IPS-18c (cell line): ENCODE data around the gene RTN4IP1.

Experiments
- H3K4me3 ChIP-seq: 2 replicates; pipeline ENCODE4 v1.7.0; 2013; ENCODE audit warnings: low read depth, mild to moderate bottlenecking, low read length, moderate library complexity; ENCODE audit not compliant: insufficient read depth
- H3K9me3 ChIP-seq: one replicate; pipeline ENCODE4 v1.6.1; 2013; ENCODE audit warnings: mild to moderate bottlenecking, low read length, moderate library complexity; ENCODE audit not compliant: control insufficient read depth, insufficient read depth

Gene RTN4IP1, protein sequence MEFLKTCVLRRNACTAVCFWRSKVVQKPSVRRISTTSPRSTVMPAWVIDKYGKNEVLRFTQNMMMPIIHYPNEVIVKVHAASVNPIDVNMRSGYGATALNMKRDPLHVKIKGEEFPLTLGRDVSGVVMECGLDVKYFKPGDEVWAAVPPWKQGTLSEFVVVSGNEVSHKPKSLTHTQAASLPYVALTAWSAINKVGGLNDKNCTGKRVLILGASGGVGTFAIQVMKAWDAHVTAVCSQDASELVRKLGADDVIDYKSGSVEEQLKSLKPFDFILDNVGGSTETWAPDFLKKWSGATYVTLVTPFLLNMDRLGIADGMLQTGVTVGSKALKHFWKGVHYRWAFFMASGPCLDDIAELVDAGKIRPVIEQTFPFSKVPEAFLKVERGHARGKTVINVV

DNA sequence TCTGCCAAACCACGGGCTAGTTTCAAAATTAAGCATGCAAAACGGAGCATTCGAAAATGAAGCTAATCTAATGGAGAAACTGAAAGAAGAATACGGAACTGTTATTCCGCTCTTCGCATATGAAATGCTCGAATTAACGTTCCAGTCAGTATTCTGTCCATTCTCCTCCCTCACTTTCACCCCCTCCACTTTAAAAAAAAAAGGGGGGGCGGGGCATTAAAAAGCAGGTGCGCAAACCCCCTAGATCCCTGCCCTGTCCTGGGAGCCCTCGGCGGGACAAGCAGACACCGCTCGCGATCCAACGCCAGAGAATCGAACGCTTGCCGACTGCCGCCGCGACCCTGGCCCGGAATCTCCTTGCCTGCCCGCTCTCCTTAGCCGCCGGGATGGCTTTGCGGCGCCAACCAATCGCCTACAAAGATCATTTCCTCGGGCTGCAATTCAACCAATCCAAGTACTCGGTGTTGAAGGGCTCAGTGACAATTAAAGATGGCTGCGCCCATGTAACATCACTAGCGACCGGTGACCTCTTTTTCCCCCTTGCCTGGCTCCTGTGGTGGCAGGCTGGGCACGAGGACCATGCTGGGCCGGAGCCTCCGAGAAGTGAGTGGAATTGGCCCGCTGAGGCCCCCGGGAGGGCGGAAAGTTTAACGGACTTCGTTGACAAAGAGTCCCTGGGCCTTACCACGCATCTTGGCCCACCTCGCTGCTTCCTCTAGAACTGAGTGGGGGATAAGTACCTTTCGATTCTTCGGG lies at the start of gene RTN4IP1, which contains the start of gene QRSL1:
RTN4IP1 (minus strand) TSS at position 396 of the 756 bp plus-strand sequence. CDS start 477 bp downstream, outside the sequence.
QRSL1 (plus strand) TSS at position 476 of the 756 bp plus-strand sequence; CDS start at position 580, 104 bp downstream.
- peak within 1 kb of the TSS; percentile 86 for H3K4me3 ChIP-seq
- H3K9me3 ChIP-seq: no peaks in the 10 kb centered on the region

DNA sequence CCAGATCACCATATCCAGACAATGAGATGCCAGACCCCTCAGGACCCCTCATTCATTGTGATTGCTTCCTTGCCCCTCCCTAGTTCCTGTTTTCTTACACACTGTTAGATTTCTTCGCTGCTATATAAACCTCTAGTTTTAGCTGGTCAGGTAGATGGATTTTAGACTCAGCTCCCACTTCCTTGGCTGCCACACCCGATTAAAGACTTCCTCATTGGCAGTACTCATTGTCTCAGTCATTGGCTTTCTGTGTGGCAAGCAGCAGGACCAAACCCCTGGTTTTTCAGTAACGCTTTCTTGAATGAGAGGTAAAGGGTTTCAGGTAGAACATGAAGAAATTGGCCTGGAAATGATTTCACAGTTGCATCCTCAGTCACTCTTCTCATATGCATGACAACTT lies 48.0 kb upstream of the RTN4IP1 start:
- Histone ChIP-seq H3K9me3 (peaks cover 2% of the 10 kb centered on the region), H3K4me3 (no peak overlapping the region)

DNA sequence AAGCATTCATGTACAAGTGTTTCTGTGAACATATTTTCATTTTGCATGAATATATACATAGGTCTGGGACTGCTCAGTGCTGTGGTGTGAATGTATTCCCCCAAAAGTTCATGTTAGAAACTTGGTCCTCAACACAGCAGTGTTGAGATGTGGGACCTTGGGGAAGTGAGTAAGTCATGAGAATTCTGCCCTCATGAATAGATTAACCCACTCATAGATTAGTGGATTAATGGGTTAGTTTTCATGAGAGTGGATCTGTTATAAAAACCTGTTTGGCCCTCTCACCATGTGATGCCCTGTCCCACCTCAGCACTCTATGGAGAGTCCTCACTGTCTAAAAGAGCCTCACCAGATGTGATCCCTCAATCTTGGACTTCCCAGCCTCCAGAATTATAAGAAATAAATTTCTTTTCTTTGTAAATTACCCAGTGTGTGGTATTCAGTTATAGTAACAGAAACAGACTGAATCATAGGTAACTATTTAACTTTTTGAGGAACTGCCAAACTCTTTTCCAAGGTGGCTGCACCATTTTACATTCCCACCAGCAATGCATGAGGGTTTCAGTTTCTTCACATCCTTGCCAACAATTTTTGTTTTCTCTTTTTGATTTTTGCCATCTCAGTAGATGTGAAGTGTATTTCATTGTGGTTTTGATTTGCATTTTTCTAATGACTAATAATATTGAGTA lies 45.4 kb upstream of the RTN4IP1 start:
- Histone ChIP-seq H3K9me3 (peaks cover 2% of the 10 kb centered on the region), H3K4me3 (no peak overlapping the region)

DNA sequence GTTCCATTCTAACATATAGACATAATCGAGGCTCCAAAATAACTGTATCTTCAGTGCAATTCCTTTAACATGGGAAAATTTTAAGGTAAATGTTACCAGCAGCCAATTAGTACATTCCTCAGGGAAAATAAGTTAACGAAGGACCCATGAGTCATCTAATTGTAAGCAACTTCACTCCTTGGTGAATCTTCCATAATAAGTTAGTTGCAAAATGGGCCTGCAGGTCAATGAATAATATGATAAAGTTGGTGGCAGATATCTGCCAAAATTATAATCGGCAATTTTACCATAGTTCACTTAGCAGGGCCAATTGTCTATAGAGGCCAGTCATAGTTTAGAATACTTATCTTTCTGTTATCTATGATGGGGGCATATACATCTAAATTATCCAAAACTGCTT lies 42.4 kb upstream of the RTN4IP1 start:
- Histone ChIP-seq H3K4me3 (no peak overlapping the region), H3K9me3 (peaks cover 2% of the 10 kb centered on the region)

DNA sequence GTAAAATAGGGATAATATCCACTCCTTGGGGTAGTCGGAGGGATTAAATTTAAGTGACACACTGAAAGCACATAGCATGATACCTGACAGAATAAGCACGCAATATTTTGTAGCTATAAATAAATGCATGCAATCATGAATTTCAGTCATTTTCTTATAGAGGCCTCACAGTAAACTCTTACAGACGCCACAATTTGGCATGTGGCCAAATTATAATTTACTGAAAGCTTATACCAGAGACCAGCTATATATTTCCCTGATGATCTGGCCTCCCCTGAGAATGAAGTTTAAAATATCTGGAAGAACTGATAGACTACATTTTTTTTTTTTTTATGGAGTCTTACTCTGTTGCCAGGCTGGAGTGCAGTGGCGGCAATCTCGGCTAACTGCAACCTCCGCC lies 40.9 kb upstream of the RTN4IP1 start:
- Histone ChIP-seq H3K4me3 (no peak overlapping the region), H3K9me3 (no peaks in the 10 kb centered on the region)

DNA sequence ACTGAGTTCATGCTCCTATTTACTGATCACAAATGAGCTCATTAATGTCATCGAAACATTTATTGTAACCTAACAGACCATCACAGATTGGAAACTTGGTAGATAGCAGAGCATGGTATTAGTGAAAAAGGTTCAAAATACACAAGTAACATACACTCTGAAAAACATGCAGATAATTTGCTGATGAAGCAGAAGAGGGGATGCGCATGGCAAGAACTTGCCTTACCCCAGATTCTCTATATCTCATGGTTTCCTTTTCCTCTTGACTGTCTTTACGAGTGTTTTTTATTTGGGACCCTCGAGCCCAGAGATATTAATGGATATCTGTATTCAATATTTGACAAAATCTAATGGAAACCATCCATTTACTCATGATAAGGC lies 37.7 kb upstream of the RTN4IP1 start:
- Histone ChIP-seq H3K9me3 (no peaks in the 10 kb centered on the region), H3K4me3 (no peak overlapping the region)

DNA sequence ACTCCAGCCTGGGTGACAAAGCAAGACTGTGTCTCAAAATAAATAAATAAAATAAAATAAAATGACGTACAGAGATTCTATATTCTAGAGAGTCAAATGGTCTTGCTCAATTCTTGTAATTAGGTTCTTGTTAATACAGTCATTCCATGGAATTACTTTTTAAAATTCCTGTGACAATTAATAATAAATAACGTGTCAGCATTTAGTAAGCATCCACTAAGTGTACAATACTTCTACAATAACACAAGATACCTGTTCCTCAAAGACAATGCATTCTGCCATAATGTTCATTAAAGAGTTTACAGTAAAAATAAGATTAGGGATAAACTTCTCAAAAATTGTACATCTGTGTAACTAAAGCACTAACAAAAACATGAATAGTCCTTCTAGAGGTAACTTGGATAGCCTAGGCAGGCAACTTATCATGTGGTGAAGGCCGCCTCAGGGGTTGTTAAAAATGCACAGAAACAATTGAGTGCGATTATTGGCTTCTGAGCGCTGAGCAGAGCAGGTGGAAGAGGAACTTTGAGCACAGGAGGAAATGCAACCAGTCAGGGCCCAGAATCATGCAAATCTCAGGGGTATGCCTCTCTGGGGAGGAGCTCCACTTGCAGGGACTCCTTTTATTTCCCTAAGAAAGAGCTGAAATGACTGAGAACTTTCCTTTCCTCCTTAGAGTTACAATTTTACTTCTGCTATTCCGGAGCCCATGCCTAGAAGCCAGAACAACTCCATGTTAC lies 37.2 kb upstream of the RTN4IP1 start:
- Histone ChIP-seq H3K4me3 (no peak overlapping the region), H3K9me3 (no peaks in the 10 kb centered on the region)

DNA sequence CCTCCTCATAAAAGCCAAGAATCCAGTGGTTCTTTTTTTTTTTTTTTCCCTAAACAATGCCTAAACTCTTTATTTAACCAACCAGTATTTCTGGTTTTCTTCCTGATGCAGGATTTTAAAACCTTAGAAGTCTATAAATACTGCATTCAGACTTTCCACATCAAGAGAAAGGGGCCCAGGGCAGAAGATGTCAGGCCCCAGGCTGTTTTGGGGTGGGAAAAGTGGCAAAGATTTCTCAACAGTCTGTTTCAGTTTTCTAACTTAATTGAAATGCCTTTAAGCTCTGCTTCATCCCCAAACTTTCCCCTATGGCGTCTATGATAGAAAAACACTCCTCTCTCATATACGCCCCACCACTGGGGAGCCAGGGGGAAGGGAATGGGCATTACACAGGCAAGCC lies 33.2 kb upstream of the RTN4IP1 start:
- Histone ChIP-seq H3K9me3 (no peaks in the 10 kb centered on the region), H3K4me3 (no peak overlapping the region)

DNA sequence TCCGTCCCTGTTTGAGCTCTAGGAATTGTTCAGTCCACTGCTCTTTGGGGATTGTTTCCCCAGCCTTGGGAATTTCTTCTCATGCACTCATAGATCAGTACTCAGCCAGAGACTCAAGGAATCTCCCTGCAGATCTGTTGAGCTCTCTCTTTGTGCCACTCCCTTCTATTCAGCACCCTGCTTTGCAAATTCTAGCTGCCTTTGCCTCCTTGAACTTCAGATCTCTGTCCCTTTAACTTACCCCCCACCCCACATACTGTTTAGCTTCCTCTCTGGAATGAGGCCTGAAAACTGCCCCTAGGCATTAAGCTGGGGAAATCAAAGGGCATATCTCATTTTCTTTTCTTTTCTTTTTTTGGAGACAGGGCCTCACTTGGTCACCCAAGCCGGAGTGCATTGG lies 30.6 kb upstream of the RTN4IP1 start:
- no peaks in the 10 kb centered on the region for H3K9me3 ChIP-seq
- H3K4me3 ChIP-seq: no peak overlapping the region

DNA sequence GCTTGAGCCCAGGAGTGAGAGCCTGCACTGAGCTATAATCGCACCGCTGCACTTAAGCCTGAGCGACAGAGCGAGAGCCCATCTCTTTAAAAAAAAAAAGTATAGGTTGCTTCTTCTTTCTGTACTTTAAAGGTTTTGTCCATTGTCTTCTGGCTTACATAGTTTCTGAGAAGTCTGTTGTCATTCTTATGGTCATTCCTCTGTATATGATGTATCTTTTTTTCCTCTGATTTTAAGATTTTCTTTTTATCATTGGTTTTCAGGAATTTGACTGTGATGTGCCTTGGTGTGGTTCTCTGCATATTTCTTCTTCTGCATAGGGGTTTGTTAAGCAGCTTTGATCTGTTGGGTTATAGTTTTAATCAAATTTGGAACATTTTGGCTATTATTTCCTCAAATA lies 29.2 kb upstream of the RTN4IP1 start:
- Histone ChIP-seq H3K4me3 (no peak overlapping the region), H3K9me3 (no peaks in the 10 kb centered on the region)

DNA sequence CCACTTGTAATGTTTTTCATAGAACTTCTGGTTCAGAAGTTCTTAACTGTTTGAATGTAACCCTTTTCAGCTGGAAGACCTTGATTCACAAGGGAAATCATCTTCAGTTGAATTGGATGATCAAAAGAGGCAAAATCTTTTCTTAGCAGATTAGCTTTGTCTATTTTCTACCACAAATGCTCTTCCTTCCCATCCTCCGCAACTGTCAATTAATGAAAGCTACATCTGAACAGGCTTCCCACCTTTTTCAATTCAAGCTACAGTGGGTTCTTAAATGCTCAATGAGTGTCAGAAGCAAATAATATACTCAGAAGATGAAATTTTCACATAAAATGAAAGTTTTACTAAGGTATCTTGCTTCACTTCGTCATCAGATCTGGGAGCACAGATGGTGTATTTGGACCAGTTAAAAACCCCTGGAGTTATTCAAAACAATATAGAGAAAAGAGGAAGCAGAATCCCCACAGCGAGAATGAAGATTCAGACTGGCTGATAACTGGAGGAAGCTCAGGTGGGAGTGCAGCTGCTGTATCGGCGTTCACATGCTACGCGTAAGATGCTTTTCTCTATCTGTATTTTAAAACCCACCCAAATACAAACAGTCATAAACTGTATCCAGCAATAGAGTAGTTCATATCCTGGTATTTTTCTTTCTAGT lies 19.5 kb upstream of the RTN4IP1 start:
- Histone ChIP-seq H3K9me3 (peaks cover 2% of the 10 kb centered on the region), H3K4me3 (no peak overlapping the region)

DNA sequence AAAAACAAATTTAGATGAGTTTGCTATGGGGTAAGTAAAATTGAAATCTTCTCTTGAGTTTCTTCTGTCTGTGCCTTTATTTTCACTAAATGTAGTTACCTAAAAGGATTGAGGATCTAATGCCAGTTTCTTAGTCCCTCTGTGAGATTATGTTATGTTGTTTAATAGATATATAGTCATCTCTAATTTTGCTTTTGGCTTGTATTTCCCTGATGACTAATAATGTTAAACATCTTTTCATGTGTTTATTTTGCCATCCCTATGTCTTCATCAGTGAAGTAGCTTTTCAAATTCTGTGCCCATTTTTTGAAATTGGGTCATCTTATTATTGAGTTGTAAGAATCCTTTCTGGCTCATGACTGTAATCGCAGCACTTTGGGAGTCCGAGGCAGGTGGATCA lies 13.8 kb upstream of the RTN4IP1 start:
- Histone ChIP-seq H3K4me3 (no peak overlapping the region), H3K9me3 (peaks cover 2% of the 10 kb centered on the region)

DNA sequence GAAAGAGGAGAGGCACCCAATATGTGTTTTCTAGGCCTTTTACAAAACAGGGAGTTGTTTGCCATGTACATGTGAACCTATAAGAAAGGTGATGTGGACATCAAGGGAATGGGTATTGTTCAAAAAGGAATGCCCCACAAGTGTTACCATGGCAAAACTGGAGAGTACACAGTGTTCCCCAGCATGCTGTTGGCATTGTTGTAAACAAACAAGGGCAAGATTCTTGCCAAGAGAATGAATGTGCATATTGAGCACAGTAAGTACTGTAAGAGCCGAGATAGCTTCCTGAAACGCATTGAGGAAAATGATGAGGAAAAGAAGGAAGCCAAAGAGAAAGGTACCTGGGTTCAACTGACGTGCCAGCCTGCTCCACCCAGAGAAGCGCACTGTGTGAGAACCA lies 13.2 kb upstream of the RTN4IP1 start:
- H3K9me3 ChIP-seq: peaks cover 2% of the 10 kb centered on the region
- no peak overlapping the region for H3K4me3 ChIP-seq

DNA sequence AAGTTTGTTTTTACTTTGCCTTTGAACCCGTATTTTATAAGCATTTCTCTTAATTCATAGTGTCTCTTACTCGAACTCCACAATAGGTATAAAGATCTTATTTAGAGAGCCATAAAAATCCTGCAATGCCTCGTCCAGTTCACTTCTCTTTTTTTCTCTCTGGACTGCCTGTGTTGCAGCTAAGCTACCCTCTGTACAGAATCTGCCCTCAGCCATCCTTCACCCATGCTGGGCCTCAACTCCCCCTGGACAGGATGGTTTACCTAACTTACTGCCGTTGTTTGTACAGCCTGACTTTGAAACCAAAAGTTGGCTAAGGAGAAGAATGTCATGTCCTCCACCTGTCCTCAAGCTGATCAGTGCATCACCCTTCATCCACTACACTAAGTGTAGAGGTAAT lies 10.5 kb upstream of the RTN4IP1 start:
- H3K9me3 ChIP-seq: no peaks in the 10 kb centered on the region
- no peak overlapping the region for H3K4me3 ChIP-seq

DNA sequence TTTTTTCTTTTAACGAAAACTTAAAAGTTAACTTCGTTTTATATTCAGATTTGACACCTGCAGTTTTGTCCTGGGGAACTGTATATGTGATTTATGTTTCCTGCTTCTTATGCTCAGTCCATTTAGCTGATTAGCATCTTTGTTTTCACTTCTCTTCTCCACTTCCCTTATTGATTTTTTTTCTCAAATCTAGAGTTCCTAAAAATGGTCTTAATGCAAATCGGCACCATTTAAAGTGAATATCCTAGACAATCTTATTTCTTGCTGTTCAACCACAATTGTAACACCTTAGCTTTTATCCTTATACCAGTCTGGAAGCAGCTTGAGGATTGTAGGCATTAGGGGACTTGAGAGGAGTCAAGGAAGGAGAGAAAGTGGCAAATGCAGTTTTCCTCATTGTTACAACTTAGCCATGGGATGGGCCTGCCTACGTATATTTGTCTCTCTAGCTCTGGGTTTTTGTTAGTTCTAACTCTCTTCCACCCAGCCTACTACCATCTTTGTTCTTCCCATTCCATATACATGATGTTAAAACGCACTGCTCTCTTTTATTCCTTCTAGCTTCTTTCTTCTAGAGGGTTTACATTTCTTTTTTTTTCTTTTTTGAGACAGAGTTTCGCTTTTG lies 8.5 kb upstream of the RTN4IP1 start:
- Histone ChIP-seq H3K4me3 (no peak overlapping the region), H3K9me3 (no peaks in the 10 kb centered on the region)

DNA sequence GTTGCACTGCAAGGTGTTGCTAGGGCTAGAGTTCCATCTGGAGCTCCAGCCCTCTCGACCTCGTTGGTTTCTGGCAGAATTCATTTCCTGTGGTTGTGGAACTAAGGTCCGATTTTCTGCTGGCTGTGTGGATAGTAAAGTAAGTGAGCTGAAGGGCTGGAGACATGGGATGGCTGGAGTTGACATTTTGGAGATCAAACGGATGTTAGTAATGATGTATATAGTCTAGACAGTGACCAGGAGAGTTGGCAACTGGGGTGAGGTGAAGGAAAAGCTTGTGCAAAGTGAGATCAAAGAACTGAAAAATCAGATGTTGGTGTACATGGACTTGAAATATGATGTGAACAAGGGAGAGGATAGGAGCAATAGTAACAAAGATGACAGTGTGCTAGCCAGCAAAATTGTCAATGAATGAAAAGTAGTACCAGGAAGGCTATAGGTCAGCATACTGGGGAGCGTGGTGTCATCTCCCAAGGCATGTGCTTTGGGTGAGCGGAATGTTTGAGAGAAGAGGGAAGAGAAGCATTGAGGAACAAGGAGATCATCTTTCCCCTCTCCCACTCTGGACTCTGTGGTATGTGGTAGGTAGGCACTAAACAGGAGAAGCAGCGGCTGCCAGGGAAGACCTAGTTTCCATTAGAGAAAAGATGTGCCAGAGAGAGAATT lies 7.9 kb upstream of the RTN4IP1 start:
- H3K9me3 ChIP-seq: no peaks in the 10 kb centered on the region
- no peak overlapping the region for H3K4me3 ChIP-seq
